DMS79 treated with DMSO at 0.1 percent for 48 hours (cell line): Measurements from ENCODE around the gene MUL1.

Source experiments
- DNase-seq: peaks from one replicate; lab custom pipeline; 2025; lab: John Stamatoyannopoulos, UW

Gene MUL1

DNA sequence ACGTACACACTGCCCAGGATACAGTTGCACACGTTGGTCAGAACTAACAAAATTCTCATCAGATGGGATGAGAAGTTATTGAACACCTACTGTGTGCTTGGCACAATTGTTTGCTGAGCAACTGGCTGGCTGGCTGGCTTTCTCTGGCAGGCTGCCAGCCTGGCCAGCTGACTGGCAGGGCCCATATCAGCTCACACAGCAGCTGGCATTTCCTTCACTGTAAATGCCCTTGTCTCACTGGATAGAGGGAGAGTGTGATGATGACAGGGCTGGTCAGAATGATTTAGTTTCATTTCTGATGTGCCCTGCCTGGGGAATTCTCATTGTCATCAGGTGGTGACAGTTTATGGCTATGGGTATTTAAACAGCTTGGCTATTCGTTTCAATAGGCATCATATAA is 37.8 kb downstream of the MUL1 start:
- DNase-seq = no peak

DNA sequence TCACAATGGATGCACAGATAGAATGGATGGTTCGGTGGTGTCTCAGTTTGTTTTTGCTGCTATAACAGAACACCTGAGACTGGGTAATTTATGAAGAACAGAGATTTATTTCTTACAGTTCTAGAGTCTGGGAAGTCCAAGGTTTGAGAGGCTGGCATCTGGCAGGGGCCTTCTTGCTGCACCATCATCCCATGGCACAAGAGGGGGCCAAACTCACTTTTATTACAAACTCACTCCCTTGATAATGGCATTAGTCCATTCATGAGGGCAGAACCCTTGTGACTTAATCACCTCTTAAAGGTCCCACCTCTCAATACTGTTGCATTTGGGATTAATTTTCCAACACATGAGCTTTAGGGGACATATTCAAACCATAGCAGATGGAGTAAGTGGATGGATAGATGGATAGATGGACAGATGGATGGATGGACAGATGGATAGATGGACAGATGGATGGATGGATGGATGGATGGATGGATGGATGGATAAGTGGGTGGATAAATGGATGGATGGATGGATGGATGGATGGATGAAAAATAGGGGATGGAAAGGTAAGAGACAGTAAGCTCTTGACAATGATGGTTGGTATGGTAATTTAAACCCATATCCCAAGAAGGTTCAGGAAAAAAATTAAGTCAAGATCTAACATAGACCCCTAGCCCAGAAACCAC is 38.4 kb downstream of the MUL1 start:
- no peak for DNase-seq

DNA sequence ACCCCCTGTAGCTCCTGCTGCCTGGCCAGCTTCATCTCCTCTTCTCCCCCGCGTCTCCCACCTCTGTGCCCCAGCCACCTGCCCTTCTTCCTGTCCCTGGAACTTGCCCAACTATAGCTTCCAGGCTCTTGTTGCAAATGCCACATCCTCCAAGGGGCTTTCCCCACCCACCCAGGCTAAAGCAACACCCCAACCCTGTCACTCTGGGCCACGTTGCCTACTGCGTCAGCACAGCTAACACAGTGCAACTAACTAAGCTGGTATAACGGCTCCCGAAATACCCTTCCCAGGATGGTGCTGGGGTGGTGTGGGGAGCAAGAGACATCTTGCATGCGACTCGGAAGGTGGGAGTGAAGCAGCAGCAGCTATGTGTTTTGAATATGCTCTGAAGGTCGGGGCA is 41.7 kb downstream of the MUL1 start:
- DNase-seq = no peak

DNA sequence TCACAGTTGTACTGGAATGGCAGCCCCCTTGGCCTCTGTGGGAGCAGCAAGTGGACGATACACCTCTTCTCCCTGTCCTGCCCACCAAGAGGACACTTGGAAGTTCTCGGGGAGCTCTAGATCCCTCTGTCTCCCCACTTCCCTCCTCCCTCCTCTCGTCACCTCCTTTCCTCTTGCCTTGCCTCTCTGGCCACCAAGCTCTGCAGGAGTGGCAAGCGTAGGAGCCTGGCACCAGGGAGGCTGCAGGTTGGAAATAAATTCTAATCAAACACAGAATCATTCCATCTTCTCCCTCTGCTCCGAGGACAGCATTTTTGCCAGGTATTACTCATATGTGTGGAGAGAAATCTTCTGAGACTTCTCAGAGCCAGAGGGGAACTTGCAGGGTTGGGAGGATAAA is 42.8 kb downstream of the MUL1 start:
- no peak for DNase-seq

DNA sequence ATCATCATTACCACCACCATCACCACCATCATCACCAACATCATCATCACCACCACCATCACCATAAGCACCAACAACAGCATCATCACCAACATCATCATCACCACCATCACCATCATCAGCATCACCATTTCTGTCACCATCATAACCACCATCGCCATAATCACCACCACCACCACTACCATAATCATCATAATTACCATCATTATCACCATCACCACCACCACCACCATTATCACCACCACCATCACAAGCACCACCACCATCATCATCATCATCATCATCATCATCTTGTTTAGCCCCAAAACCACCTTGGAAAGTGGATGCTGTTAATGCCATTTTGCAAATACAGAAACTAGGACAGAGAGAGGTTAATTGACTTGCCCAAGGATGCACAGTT is 44.4 kb downstream of the MUL1 start:
- DNase-seq = no peak

DNA sequence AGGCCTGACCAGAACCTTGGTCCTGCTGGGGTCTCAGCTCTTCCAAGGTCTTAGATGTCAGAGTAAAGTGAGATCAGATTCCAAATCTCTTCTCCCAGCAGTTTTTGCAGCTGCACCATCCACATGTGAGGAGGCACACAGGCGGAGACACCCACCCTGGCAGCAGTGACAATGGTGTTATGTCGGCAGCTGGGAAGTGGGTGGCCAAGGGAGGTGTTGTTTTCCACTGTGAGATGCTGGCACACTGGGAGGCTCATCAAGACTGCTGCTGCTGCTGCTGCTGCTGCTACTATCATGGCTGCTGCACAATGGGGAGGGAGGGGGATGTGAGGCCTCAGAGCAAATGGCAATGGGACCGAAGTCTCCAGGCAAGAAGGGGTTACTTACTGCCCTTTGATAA is 45.6 kb downstream of the MUL1 start:
- no peak for DNase-seq

DNA sequence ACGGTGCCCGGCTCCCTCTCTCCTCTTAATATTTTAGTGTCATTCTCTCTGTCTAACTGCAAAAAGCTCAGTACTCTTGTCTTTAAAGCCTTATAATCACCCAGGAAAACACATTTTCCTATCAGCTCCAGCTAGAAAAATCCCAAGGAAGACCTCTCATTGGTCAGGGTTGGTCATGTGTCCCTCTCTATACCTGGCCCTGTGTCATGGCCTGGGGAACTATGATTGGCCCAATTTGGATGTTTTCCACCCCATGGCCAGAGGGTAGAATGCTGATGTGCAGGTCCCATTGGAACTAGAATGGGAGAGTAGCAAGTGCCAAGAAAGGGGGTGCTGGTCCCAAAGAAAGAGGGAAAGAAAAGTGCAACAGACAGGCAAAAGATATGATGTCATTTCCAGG is 49.2 kb downstream of the MUL1 start:
- no peak for DNase-seq

DNA sequence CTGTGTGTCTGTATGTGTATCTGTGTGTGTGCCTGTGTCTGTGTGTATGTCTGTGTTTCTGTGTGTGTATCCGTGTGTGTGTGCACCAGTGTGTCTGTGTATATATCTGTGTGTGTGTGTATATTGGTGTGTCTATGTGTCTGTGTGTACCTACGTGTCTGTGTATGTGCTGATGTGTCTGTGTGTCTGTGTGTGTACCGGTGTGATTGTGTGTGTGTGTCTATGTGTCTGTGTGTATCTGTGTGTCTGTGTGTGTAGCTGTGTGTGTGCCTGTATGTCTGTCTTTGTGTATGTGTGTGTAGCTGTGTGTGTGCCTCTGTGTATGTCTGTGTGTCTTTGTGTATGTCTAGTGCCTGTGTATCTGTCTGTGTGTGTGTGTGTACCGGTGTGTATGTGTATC is 53.9 kb downstream of the MUL1 start:
- DNase-seq = no peak

DNA sequence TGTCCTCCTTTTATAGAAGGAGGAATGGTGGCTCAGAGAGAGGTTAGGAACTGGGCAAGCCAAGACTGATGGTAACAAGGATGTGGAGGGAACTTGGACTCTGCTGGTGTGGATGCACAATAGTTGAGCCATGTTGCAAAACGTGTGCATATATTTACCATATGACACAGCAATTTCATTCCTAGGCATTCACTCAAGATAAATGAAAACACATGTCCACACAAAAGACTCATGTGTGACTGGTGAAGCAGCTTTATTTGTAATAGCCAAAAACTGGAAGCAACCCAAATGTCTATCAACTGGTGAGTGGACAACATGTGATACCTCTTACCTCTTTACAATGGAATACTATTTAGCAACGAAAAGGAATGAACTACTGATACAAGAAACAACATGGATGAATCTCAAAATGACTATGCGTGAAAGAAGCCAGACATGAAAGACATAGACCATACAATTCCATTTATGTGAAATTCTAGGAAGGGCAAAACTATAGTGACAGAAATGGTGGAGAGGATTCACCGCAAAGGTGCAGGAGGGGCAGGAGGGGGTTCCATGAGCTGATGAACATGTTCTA is 58.1 kb downstream of the MUL1 start:
- DNase-seq = no peak
